GM12864 (cell line): Measurements from ENCODE around the gene PPP1R12A.

Source experiments
- DNase-seq: peaks from one replicate; pipeline ENCODE4 v3.0.0-alpha.2; 2011; ENCODE audit warnings: low read depth
- H3K4me3 ChIP-seq: 2 replicates; pipeline ENCODE4 v1.5.1; 2011; ENCODE audit warnings: mild to moderate bottlenecking, low read depth, low read length, control low read depth
- CTCF ChIP-seq: IDR thresholded peaks from 2 replicates; pipeline ENCODE4 v1.5.1; 2011; ENCODE audit warnings: low read depth, mild to moderate bottlenecking, moderate library complexity, low read length, control low read depth, inconsistent platforms; ENCODE audit errors: missing control alignments

PPP1R12A gene

GRCh38 chr12:79911889-79912656 lies 22.8 kb downstream of the PPP1R12A start:
- no peak for DNase-seq
- H3K4me3 ChIP-seq = no peak overlapping the region
- TF ChIP-seq CTCF = no peak

- no peak for TF ChIP-seq CTCF
- H3K4me3 ChIP-seq = no peak overlapping the region
- no peak for DNase-seq
These were observed 26.5 kb downstream of the PPP1R12A start for GRCh38 chr12:79908366-79908765.

GRCh38 chr12:79901506-79901905 lies 33.4 kb downstream of the PPP1R12A start:
- TF ChIP-seq CTCF = no peak
- no peak overlapping the region for H3K4me3 ChIP-seq
- DNase-seq = no peak

- no peak for DNase-seq
- H3K4me3 ChIP-seq = no peak overlapping the region
- TF ChIP-seq CTCF = no peak
These were observed 33.9 kb downstream of the PPP1R12A start for GRCh38 chr12:79900951-79901350.

GRCh38 chr12:79900199-79900598 lies 34.7 kb downstream of the PPP1R12A start:
- TF ChIP-seq CTCF = no peak
- H3K4me3 ChIP-seq = no peak overlapping the region
- DNase-seq = no peak

- no peak for TF ChIP-seq CTCF
- DNase-seq = no peak
- no peak overlapping the region for H3K4me3 ChIP-seq
These were observed 37.3 kb downstream of the PPP1R12A start for GRCh38 chr12:79897617-79898016.

- no peak for DNase-seq
- no peak for TF ChIP-seq CTCF
These were observed 39.1 kb downstream of the PPP1R12A start for GRCh38 chr12:79895804-79896203.

More at GRCh38 chr12:79895804-79896203, 39.1 kb downstream of the PPP1R12A start:
- H3K4me3 ChIP-seq = no peak overlapping the region
